Stromal cell of bone marrow (primary cell): Measurements from ENCODE around the gene SPEM1.

ENCODE experiments used
- DNase-seq: peaks from one replicate; pipeline ENCODE4 v3.0.0-alpha.2; 2012; ENCODE audit warnings: low read depth

SPEM1 gene

GRCh38 chr17:7419819-7420610 lies at the start of gene SPEM1:
SPEM1 (plus strand) TSS chr17:7420324; CDS start chr17:7420385, 61 bp downstream.
- no peak for DNase-seq

GRCh38 chr17:7370853-7371252 lies 49.3 kb upstream of the SPEM1 start:
- no peak for DNase-seq

GRCh38 chr17:7374353-7374752 lies 45.8 kb upstream of the SPEM1 start:
- no peak for DNase-seq

DNA sequence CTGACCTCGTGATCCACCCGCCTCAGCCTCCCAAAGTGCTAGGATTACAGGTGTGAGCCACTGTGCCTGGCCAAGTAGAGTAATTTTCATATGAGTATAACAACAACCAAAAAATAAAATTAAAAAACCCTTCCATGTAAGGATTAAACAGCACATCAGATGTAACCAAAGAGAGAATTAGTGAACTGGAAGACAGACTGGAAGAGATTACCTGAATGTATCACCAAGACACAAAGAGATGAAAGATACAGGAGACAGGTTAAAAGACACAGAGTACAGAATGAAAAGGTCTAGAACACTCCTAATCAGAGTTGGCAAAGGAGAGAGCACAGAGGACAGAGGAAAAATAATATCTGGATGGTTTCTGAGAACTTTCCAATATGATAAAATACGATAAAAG lies 41.0 kb upstream of the SPEM1 start:
- DNase-seq: no peak

GRCh38 chr17:7380321-7380720 lies 39.8 kb upstream of the SPEM1 start:
- no peak for DNase-seq

DNA sequence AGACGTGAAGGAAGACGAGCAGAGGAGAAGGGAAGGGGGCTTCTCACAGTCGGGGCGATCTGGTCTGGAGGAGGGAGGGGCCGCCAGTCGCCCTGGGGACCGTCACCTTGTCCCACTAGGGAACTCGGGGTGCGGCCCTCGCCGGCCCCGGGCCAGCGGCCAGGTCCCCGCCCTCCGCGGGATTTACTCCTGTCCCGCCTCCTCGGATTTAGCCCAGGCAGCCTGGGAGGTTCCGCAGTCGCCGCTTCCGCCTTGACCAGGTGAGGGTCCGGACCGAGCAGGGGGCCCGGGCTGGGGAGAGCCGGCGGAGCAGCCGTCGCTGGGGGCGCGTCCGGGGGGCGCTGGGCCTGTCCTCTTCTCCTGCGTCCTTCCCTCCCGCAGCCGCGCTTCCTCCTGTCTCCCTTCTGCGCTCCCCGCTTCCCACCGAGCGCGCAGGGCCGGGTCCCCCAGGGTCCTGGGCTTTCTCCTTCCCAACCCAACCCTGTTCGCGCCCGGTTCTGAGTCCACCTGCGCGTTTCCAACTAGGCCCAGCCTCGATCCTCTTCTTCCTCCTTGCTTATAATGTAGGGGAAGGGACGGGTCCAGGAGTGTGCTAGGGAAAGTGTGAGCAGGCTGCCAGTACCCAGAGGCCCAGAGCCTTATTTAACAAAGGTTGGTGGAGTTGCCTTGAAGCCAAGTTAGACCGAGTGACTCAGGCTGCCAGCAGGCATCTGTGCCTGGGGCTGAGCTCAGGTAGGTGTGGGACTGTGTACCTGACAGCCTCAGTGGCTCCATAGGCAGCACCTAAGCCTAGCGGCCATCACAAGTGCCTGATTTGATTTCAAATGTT lies 39.1 kb upstream of the SPEM1 start, which contains the start of gene TNK1:
Gene TNK1 (plus strand): TSS at position 235 of the 829 bp plus-strand sequence. CDS start 1,838 bp downstream, outside the sequence.
- no peak for DNase-seq

DNA sequence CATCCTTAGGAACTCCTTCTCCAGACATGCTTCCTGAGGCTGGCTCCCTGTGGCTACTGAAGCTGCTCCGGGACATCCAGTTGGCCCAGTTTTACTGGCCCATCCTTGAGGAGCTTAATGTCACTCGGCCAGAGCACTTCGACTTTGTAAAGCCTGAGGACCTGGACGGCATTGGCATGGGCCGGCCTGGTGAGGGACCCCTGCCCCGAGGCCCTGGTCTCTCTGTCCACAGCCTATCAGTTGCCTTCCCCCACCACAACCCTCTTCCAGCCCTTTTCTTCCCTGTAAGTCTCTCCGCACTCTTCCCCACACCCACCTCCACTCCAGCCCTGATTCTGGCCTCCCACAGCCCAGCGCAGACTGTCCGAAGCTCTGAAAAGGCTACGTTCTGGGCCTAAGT lies 37.2 kb upstream of the SPEM1 start:
- DNase-seq: no peak

DNA sequence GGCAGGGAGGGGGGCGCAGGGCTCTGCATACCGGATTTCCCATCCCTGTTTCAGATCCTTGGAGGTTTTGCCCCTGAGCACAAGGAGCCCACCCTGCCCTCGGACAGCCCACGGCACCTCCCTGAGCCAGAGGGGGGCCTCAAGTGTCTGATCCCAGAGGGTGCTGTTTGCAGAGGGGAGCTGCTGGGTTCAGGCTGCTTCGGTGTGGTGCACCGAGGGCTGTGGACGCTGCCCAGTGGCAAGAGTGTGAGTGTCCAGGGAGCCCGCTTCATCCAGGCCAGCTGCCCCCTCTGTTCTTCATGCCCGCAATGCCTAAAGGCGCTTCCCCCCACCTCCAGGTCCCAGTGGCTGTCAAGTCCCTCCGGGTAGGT lies 36.8 kb upstream of the SPEM1 start:
- DNase-seq: no peak

- DNase-seq: no peak
Measured at GRCh38 chr17:7383742-7384488, 36.2 kb upstream of the SPEM1 start.

- DNase-seq: no peak
Measured at GRCh38 chr17:7384489-7385081, 35.5 kb upstream of the SPEM1 start.

- no peak for DNase-seq
Measured at GRCh38 chr17:7388856-7389255, 31.3 kb upstream of the SPEM1 start.

DNA sequence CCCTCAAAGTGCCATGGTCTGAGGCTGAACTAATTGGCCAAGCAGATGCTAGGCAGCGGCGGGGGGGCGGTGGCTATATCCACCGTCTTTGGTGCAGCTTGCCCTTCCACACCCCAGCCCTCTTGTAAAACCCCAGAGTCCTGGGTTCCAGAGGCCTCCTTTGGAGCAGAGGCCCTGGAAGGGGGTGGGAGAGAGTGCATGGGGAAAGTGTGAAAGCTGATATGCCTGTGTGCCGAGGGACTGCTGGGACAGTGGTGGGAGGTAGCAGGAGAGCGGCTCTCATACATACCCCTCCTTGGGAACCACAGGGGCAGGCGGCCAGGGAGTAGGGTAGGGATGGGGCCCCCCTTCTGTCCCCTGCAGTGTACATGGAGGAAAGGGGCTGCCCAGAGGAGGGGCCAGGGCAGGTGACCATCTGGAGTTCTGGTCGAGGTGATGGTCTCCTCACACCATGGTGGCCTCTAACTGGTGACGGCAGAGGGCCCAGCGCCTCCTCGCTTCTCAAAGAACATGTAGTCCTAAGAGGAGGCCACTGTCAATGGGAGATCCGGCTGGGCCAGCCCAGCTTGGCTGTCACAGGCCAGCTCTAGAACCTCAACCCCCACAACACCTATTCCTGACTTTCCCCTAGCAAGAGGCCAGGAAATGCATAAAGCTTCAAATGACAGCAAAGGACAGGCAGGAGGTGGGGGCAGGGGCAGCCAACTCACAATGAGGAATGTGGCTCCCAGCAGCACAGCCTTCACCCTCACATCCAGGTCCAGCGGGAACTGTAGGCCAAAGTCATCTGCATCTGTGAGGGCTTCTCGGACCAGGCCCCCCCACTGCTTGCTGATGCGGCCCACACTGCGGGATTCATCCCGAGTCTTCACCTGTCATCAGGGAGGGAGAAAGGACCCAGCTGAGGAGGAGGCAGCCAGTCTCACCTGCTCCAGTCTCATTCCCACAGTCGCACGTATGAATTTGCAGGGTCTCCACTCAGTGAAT lies 29.9 kb upstream of the SPEM1 start:
- no peak for DNase-seq

DNA sequence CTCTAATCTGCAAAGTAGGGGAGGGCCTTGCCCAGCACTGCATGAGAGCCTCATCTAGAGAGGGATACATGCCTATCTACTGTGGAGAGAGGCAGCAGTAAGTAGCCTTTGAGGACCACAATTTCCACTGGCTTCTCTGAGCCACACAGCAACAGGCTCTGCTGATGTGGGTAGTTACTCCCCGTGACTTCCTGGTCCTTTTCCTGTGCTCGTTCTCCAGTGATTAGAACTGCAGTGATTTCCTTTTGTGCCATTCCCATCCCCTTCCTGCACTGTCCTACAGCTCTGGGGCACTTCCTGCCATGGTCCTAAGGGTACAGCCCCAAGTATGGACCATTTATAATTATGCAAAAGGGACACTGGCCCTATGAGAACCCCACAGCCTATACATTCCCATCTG lies 28.8 kb upstream of the SPEM1 start:
- no peak for DNase-seq

DNA sequence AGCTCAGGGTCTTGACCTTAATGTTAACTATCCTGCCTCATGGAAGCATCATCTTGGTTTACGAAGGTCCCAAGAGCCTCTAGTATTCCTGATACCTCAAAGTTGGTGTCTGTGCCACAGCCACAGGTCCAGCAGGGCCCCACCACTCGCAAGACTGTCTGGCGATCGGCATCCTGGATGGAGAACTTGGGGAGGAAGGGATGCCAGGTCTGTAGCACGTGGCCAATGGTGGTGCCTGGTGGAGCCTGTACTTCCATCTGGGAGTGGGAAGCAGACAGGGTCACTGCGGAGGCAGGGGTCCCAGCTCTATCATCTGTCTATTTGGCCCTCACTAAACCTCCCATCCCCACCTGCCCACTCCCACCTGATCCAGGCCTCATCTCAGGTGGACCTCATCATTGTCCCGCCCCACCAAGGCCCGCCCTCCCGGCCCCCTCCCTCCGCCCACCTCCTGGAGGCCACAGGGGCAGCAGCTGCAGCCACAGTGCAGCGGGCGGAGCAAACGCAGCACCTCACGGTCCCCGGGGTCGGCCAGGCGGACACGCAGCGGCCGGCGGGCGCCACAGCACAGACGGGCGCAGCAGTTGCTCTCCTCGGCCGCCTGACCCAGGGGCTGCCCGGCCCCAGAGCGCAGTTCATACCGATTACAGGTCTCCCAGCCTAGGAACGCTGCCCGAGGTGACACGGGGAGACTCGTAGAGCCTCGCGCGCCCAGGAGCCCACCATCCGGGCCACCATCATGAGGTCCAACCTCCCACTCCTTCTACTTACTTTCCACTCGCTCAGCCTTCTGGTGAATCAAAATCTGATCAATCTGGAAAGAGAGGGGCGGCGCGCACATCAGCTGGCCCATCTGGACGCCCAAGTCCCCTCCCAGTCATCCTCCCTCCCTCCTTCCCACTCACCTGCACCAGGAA lies 27.2 kb upstream of the SPEM1 start:
- no peak for DNase-seq

DNA sequence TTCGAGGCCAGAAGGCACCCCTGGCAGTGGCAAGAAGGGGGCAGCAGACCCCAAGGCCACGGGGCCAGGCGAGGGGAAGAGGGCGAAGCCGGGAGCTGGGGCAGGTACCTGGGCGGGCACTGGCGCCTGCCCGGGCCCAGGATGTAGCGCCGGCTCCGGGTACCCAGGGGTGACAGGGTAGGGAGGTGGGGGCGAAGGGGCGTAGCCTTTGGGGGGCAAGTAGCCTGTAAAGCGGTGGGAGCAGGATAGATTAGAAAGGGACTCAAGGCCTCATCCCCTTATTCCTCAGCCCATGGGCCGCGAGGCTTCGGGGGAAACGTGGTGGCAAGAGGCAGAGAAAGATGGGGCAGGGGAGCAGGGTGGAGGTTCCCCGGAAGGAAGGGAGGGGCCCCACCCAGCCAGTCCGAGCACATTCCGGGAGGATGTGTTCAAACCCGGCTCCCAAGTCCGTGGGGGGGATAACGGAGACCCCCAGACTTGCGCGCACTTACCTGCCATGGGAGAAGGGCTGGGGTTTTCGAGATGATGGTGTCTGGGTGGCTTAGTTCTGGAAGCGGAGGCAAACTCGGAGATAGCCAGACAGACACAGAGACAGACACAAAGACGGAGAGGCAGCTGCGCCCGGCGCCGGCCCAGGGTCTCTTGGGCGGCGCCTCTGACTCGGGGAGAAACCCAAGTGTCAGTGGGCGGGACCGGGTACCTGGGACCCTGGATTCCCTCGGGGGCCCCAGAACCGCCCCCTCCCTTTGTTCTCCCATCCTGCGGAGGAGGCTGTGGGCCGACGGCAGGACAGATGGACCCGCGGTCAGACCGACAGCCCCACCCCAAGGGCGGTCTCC lies 26.3 kb upstream of the SPEM1 start:
- DNase-seq: no peak

DNA sequence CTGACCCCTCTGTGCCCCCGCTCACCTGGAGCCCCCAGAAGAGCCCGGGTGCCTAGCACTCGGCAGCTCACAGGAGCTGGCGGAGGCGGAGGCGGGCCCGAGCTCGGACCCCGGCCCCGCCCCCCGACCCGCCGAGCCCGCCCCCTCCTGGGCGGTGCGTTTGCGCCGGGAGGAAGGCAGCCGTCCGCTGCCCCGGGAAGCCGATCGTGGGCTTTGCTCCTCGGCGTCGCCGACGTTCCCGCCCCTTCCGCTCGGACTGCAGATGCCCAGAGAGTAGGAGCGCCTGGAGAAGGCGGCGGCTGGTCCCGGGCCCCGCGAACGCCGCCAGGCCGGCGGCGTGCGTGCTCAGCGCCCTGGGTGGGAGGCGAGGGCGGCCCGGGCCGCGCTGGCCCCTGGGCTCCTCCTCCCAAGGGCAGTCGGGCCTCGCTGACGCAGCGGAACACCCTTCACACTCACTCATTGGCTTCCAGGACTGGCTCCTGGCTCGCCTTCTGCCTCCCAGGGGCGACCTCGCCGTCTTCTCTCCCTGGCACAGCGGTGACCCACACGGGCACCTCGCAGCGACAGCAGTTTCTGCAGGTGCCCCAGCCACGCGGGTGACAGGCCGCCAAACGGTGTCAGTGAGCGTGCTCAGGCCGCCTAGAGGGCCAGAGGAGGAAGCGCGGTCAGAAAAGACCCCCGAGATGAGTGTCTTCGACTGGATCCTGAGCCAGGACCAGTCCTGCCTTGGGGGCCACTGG lies 25.5 kb upstream of the SPEM1 start, which contains the start of gene PLSCR3:
Gene PLSCR3 (minus strand): TSS at position 74 of the 740 bp plus-strand sequence. CDS start 415 bp downstream, outside the sequence.
- peak; percentile 74 for DNase-seq

DNA sequence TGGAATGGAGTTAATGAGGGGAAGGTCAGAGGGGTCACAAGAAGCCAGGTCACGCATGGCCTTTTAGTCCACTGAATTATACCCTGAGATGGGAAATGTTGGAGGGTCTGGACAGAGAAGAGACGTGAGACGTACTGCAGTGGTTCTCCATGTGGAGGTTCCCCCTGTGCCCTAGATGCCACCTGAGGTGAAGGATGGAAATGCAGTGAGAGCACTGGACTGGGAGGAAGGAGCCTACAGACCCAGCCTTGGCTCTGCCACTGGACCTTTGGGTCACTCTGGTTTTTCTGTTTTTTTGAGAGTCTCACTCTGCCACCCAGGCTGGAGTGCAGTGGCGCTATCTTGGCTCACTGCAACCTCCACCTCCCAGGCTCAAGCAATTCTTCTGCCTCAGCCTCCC lies 24.0 kb upstream of the SPEM1 start:
- DNase-seq: no peak

DNA sequence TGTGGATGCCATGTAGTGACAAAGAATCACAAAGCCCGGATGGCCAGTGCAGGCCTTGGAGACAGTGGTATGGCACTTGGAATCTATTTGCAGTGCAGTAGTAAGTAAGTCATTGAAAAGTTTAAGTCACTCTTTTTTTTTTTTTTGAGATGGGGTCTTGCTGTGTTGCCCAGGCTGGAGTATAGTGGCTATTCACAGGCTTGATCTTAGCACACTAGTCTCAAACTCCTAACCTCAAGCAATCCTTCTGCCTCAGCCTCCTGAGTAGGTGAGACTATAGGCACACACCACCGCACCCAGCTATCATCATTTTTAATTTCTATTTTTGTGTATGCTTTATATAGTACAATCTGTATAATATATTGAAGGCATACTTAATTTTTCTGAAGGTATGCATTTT lies 21.5 kb upstream of the SPEM1 start:
- no peak for DNase-seq
